ENCODE measurements around the gene SRPK2. TPM values are rescaled to one million over a fixed set of nuclear protein-coding genes. Genes with fewer than 3 reads are reported as not detected.

SRPK2 gene
- total and polyA plus RNA-seq, 7 donors = 12.0 to 57.6 (median 42.9) TPM

DNA sequence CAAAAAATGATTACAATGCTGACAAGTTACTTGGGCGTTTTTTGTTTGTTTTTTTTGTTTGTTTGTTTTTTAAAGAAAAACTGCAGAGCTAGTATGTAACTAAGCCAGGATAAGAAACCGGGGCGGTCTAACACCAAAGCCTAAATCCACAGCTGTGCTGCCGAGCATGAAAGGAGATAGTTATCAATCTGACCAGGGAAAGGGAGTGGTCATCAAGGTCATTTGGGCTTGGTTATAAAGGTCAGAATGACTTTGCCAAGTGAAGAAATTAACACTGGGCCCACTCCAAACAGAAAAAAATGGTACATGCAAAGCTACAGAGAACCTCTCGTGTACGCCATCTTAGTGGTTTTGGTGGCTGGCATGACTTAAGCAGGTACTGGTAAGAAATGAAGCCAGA is 104.7 kb downstream of the SRPK2 start:
- DNase-seq = no peak
- intact Hi-C loops (cut with DNase I) = no loop called here
- H3K27me3 ChIP-seq = no peaks in the 10 kb centered on the region
- H3K36me3 ChIP-seq = no peaks in the 10 kb centered on the region
- no peak overlapping the region for H3K4me3 ChIP-seq
- no peaks in the 10 kb centered on the region for H3K9me3 ChIP-seq
- WGBS, 2 donors = 83 to 90% methylated on average over 6 of the region's 6 CpGs
- H3K27ac ChIP-seq = no peak overlapping the region
- no peak for TF ChIP-seq POLR2A (IDR thresholded peaks at IDR 0.05)
- TF ChIP-seq POLR2AphosphoS5 (IDR thresholded peaks at IDR 0.05) = no peak
- TF ChIP-seq, protein P1, sequence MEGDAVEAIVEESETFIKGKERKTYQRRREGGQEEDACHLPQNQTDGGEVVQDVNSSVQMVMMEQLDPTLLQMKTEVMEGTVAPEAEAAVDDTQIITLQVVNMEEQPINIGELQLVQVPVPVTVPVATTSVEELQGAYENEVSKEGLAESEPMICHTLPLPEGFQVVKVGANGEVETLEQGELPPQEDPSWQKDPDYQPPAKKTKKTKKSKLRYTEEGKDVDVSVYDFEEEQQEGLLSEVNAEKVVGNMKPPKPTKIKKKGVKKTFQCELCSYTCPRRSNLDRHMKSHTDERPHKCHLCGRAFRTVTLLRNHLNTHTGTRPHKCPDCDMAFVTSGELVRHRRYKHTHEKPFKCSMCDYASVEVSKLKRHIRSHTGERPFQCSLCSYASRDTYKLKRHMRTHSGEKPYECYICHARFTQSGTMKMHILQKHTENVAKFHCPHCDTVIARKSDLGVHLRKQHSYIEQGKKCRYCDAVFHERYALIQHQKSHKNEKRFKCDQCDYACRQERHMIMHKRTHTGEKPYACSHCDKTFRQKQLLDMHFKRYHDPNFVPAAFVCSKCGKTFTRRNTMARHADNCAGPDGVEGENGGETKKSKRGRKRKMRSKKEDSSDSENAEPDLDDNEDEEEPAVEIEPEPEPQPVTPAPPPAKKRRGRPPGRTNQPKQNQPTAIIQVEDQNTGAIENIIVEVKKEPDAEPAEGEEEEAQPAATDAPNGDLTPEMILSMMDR (IDR thresholded peaks at IDR 0.05) = no peak
- TF ChIP-seq EP300 (IDR thresholded peaks at IDR 0.05) = no peak
- H3K4me1 ChIP-seq = peaks cover 0 to 11% (median 2%) of the 10 kb centered on the region in 4 donors

- TF ChIP-seq POLR2A (IDR thresholded peaks at IDR 0.05) (no peak), EP300 (IDR thresholded peaks at IDR 0.05) (no peak), POLR2AphosphoS5 (IDR thresholded peaks at IDR 0.05) (no peak)
- TF ChIP-seq, protein P1 (IDR thresholded peaks at IDR 0.05) = no peak
- whole genome bisulfite sequencing, 2 donors = 95 to 98% methylated on average over 2 of the region's 2 CpGs
- H3K9me3 ChIP-seq = no peaks in the 10 kb centered on the region
- H3K4me1 ChIP-seq = peaks cover 0 to 15% (median 3%) of the 10 kb centered on the region in 4 donors
- H3K36me3 ChIP-seq = no peaks in the 10 kb centered on the region
- no peak overlapping the region for H3K27ac ChIP-seq
- intact Hi-C loops (cut with DNase I) = no loop called here
- no peaks in the 10 kb centered on the region for H3K27me3 ChIP-seq
- H3K4me3 ChIP-seq = no peak overlapping the region
- DNase-seq = no peak
Measured at GRCh38 chr7:105281966-105282365, 106.8 kb downstream of the SRPK2 start.

- 68 to 74% methylated on average over 1 of the region's 1 CpG for WGBS, 2 donors
- no peak for DNase-seq
- Histone ChIP-seq H3K4me3 (peak overlapping the region in 1 of 4 donors; percentile 1), H3K9me3 (no peaks in the 10 kb centered on the region), H3K27me3 (no peaks in the 10 kb centered on the region), H3K4me1 (peaks cover 0 to 15% (median 3%) of the 10 kb centered on the region in 4 donors), H3K36me3 (no peaks in the 10 kb centered on the region), H3K27ac (no peak overlapping the region)
- intact Hi-C loops (cut with DNase I) = no loop called here
- no peak for TF ChIP-seq POLR2AphosphoS5 (IDR thresholded peaks at IDR 0.05)
- no peak for TF ChIP-seq POLR2A (IDR thresholded peaks at IDR 0.05)
- no peak for TF ChIP-seq EP300 (IDR thresholded peaks at IDR 0.05)
- TF ChIP-seq, protein P1 (IDR thresholded peaks at IDR 0.05) = no peak
Measured at GRCh38 chr7:105279688-105280007, 109.1 kb downstream of the SRPK2 start.

GRCh38 chr7:105278973-105279687 is 109.6 kb downstream of the SRPK2 start:
- no peak overlapping the region for H3K27ac ChIP-seq
- intact Hi-C loops (cut with DNase I) = no loop called here
- H3K9me3 ChIP-seq = no peaks in the 10 kb centered on the region
- no peaks in the 10 kb centered on the region for H3K27me3 ChIP-seq
- no peak for DNase-seq
- H3K4me1 ChIP-seq = peaks cover 0 to 15% (median 3%) of the 10 kb centered on the region in 4 donors
- WGBS, 2 donors = 81 to 90% methylated on average over 8 of the region's 8 CpGs
- TF ChIP-seq POLR2A (IDR thresholded peaks at IDR 0.05) = no peak
- TF ChIP-seq, protein P1 (IDR thresholded peaks at IDR 0.05) = no peak
- TF ChIP-seq EP300 (IDR thresholded peaks at IDR 0.05) = no peak
- TF ChIP-seq POLR2AphosphoS5 (IDR thresholded peaks at IDR 0.05) = no peak
- H3K36me3 ChIP-seq = no peaks in the 10 kb centered on the region
- peak overlapping the region in 1 of 4 donors; percentile 1 for H3K4me3 ChIP-seq

DNA sequence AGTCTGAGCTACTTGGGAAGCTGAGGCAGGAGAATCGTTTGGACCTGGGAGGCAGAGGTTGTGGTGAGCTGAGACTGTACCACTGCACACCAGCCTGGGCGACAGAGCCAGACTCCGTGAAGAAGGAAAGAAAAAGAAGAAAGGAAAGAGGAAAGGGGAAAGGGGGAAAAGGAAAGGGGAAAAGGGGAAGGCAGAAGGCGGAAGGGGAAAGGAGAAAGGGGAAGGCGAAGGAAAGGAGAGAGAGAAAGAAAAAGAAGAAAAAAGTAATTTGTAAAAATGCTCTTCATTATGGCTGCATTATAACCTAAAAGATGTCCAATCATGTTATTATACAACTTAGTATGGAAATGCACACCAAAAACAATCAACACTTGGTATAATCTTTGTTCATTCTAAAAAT is 110.2 kb downstream of the SRPK2 start:
- H3K4me3 ChIP-seq = no peak overlapping the region
- H3K36me3 ChIP-seq = no peaks in the 10 kb centered on the region
- no peak overlapping the region for H3K27ac ChIP-seq
- intact Hi-C loops (cut with DNase I) = no loop called here
- H3K27me3 ChIP-seq = no peaks in the 10 kb centered on the region
- no peak for DNase-seq
- TF ChIP-seq, protein P1 (IDR thresholded peaks at IDR 0.05) = no peak
- no peak for TF ChIP-seq EP300 (IDR thresholded peaks at IDR 0.05)
- no peak for TF ChIP-seq POLR2A (IDR thresholded peaks at IDR 0.05)
- no peak for TF ChIP-seq POLR2AphosphoS5 (IDR thresholded peaks at IDR 0.05)
- 87 to 94% methylated on average over 5 of the region's 5 CpGs for WGBS, 2 donors
- H3K4me1 ChIP-seq = peaks cover 0 to 15% (median 3%) of the 10 kb centered on the region in 4 donors
- H3K9me3 ChIP-seq = no peaks in the 10 kb centered on the region

All from sigmoid colon (tissue), 7 donors.